ENCODE data around the gene PCBP3. TPM values are rescaled to one million over a fixed set of nuclear protein-coding genes. Genes with fewer than 3 reads are reported as not detected.

The PCBP3 gene
- total RNA-seq, 1 donor from 2014 or later, result 11.8 TPM

DNA sequence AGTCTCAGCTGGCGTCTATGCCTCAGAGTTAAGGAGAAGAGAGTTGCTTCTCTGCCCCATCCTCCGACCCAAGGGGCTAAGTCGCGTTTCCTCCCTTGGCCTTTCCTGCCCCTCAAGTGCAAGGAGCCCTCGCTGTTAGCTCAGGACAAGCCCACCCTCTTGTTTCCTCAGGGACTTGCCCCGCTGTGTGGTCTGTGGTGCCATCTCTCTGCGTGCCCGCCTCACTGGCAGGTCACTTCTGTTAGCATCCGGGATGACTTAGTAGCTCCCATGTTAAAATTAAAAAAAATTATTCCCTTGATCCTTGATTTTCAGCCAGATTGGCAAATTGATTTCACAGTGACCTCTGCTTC lies 96.5 kb downstream of the PCBP3 start:
- no peak overlapping the region for H3K4me3 Mint-ChIP-seq (ENCODE audit: unreplicated experiment)
- H3K4me1 Mint-ChIP-seq (ENCODE audit: low read depth), result peaks cover 4% of the 10 kb centered on the region
- no peak overlapping the region for H3K27ac Mint-ChIP-seq (ENCODE audit: unreplicated experiment)
- no peak for TF ChIP-seq CTCF (IDR thresholded peaks at IDR 0.05)
- peaks cover 3% of the 10 kb centered on the region for H3K36me3 Mint-ChIP-seq (ENCODE audit: low read depth)
- H3K27me3 Mint-ChIP-seq (ENCODE audit: low read depth), result no peaks in the 10 kb centered on the region
- no peaks in the 10 kb centered on the region for H3K9me3 Mint-ChIP-seq (ENCODE audit: low read depth)
- no peak for DNase-seq (ENCODE audit: low spot score)

DNA sequence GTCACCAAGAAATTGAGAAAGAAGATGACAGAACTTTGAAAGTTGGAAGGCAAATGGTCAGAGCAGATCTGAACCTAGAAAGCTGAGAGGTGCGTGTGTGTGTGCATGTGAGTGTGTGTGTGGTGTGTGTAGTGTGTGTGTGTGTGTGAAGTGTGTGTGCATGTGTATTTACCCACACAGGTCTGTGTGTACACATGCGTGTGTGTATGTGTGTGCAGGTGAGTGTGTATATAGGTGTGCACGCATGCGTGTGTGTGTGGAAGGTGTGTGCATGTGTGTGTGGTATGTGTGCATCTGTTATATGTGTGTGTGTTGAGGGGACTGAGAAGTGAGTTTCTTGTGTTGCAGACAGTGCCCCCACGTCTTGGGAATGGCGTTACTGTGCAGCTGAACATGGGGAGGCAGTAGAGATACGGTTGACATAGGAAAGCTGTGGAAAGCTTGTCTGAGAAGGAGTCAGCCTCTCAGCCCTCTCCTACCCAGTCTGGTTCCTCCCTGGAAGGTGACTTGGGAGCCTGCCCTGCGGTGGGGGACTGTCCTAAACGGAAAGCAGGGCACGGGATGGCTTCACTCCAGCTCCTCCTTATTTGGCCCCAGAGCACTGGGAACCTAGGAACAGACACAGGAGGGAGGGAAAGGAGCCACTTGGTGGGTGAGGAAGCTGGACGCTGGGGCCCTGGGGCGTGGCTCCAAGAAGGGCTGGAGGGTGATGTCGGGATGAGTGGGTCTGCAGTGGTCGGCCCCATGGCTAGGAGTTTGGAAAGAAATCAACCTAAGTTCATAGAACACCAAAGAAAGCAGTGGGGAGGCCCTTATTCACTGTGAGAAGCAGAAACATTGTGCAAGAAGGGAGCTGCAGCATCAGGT lies 97.2 kb downstream of the PCBP3 start:
- no peak for DNase-seq (ENCODE audit: low spot score)
- Mint-ChIP-seq H3K36me3 (ENCODE audit: low read depth) (peaks cover 8% of the 10 kb centered on the region), H3K4me1 (ENCODE audit: low read depth) (peaks cover 4% of the 10 kb centered on the region), H3K4me3 (ENCODE audit: unreplicated experiment) (no peak overlapping the region), H3K9me3 (ENCODE audit: low read depth) (no peaks in the 10 kb centered on the region), H3K27ac (ENCODE audit: unreplicated experiment) (no peak overlapping the region), H3K27me3 (ENCODE audit: low read depth) (no peaks in the 10 kb centered on the region)
- TF ChIP-seq CTCF (IDR thresholded peaks at IDR 0.05), result no peak

GRCh38 chr21:45741691-45742090 lies 98.2 kb downstream of the PCBP3 start:
- no peak for DNase-seq (ENCODE audit: low spot score)

GRCh38 chr21:45742247-45742646 lies 98.7 kb downstream of the PCBP3 start:
- Mint-ChIP-seq H3K36me3 (ENCODE audit: low read depth) (peaks cover 8% of the 10 kb centered on the region), H3K4me3 (ENCODE audit: unreplicated experiment) (no peak overlapping the region), H3K4me1 (ENCODE audit: low read depth) (peaks cover 7% of the 10 kb centered on the region), H3K9me3 (ENCODE audit: low read depth) (no peaks in the 10 kb centered on the region), H3K27ac (ENCODE audit: unreplicated experiment) (no peak overlapping the region), H3K27me3 (ENCODE audit: low read depth) (no peaks in the 10 kb centered on the region)
- no peak for DNase-seq (ENCODE audit: low spot score)
- no peak for TF ChIP-seq CTCF (IDR thresholded peaks at IDR 0.05)

More at GRCh38 chr21:45741691-45742090, 98.2 kb downstream of the PCBP3 start:
- H3K27me3 Mint-ChIP-seq (ENCODE audit: low read depth), result no peaks in the 10 kb centered on the region
- H3K9me3 Mint-ChIP-seq (ENCODE audit: low read depth), result no peaks in the 10 kb centered on the region
- no peak for TF ChIP-seq CTCF (IDR thresholded peaks at IDR 0.05)
- no peak overlapping the region for H3K4me3 Mint-ChIP-seq (ENCODE audit: unreplicated experiment)
- H3K36me3 Mint-ChIP-seq (ENCODE audit: low read depth), result peaks cover 8% of the 10 kb centered on the region
- peaks cover 4% of the 10 kb centered on the region for H3K4me1 Mint-ChIP-seq (ENCODE audit: low read depth)
- H3K27ac Mint-ChIP-seq (ENCODE audit: unreplicated experiment), result no peak overlapping the region

GRCh38 chr21:45745256-45745655 lies 101.7 kb downstream of the PCBP3 start:
- H3K4me1 Mint-ChIP-seq (ENCODE audit: low read depth), result peaks cover 27% of the 10 kb centered on the region
- DNase-seq (ENCODE audit: low spot score), result no peak
- no peaks in the 10 kb centered on the region for H3K9me3 Mint-ChIP-seq (ENCODE audit: low read depth)
- H3K27me3 Mint-ChIP-seq (ENCODE audit: low read depth), result no peaks in the 10 kb centered on the region
- no peak overlapping the region for H3K4me3 Mint-ChIP-seq (ENCODE audit: unreplicated experiment)
- no peak for TF ChIP-seq CTCF (IDR thresholded peaks at IDR 0.05)
- H3K27ac Mint-ChIP-seq (ENCODE audit: unreplicated experiment), result no peak overlapping the region
- peaks cover 10% of the 10 kb centered on the region for H3K36me3 Mint-ChIP-seq (ENCODE audit: low read depth)

All from chondrocyte (in vitro differentiated cells).